ENCODE results near the gene LMX1B. TPM values are rescaled to one million over a fixed set of nuclear protein-coding genes. Genes with fewer than 3 reads are reported as not detected.

Gene LMX1B
- total RNA-seq, 1 experiment from 2014 or later, result 0.55 TPM

DNA sequence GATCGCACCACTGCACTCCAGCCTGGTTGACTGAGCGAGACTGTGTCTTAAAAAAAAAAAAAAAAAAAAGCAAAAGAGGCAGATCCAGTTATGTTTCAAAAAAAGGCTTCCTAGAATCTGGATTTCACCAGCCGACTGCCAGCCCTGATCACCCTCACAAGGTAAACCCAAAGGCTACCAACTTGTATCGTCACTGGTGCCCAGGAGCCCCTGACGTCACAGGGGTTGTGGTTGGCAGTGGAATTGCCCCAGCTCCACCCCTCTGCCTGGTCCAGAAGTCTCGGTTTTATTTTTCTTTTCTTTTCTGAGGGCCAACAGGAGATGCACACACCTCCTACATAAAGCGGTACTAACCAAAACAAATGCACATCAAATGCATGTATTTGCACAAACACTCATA is 6.0 kb upstream of the LMX1B start:
- Histone ChIP-seq H3F3A (ENCODE audit: low read length, unreplicated experiment) (no peaks in the 10 kb centered on the region), H2AFZ (ENCODE audit: low read length) (no peak overlapping the region), H3K4me3 (ENCODE audit: low read length) (no peak overlapping the region), H3K27ac (ENCODE audit: low read length) (no peak overlapping the region), H3K9ac (ENCODE audit: low read length) (no peak overlapping the region), H3K36me3 (ENCODE audit: low read depth, low read length) (no peaks in the 10 kb centered on the region), H3K4me2 (ENCODE audit: low read length) (no peak overlapping the region), H3K4me1 (ENCODE audit: insufficient read depth, low read length) (0 out of 2 replicates have a peak, but pooled peaks cover 5% of the 10 kb centered on the region), H3K27me3 (ENCODE audit: low read length) (peaks cover 28% of the 10 kb centered on the region), H4K20me1 (ENCODE audit: low read length) (no peaks in the 10 kb centered on the region), H3K9me2 (replicated peaks; ENCODE audit: low read length) (no peaks in the 10 kb centered on the region), H3K9me3 (ENCODE audit: low read length) (no peaks in the 10 kb centered on the region), H3K79me2 (ENCODE audit: low read length) (no peaks in the 10 kb centered on the region)
- POLR2A ChIA-PET (ENCODE audit: unreplicated experiment), result no interaction called here
- CTCF ChIA-PET, result no interaction called here
- no TSS peak for BruUV-seq (replicated peaks)
- TF ChIP-seq, protein P1, sequence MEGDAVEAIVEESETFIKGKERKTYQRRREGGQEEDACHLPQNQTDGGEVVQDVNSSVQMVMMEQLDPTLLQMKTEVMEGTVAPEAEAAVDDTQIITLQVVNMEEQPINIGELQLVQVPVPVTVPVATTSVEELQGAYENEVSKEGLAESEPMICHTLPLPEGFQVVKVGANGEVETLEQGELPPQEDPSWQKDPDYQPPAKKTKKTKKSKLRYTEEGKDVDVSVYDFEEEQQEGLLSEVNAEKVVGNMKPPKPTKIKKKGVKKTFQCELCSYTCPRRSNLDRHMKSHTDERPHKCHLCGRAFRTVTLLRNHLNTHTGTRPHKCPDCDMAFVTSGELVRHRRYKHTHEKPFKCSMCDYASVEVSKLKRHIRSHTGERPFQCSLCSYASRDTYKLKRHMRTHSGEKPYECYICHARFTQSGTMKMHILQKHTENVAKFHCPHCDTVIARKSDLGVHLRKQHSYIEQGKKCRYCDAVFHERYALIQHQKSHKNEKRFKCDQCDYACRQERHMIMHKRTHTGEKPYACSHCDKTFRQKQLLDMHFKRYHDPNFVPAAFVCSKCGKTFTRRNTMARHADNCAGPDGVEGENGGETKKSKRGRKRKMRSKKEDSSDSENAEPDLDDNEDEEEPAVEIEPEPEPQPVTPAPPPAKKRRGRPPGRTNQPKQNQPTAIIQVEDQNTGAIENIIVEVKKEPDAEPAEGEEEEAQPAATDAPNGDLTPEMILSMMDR (conservative IDR thresholded peaks at IDR 0.05; ENCODE audit: low read depth, low read length), result no peak
- TF ChIP-seq EZH2phosphoT487 (IDR thresholded peaks at IDR 0.05; ENCODE audit: borderline replicate concordance, low read length) (no peak), EZH2 (IDR thresholded peaks at IDR 0.05; ENCODE audit: low read length, unreplicated experiment) (no peak)
- ATAC-seq (no peak), DNase-seq (no peak)
- intact Hi-C loops (cut with micrococcal nuclease), result no loop called here

DNA sequence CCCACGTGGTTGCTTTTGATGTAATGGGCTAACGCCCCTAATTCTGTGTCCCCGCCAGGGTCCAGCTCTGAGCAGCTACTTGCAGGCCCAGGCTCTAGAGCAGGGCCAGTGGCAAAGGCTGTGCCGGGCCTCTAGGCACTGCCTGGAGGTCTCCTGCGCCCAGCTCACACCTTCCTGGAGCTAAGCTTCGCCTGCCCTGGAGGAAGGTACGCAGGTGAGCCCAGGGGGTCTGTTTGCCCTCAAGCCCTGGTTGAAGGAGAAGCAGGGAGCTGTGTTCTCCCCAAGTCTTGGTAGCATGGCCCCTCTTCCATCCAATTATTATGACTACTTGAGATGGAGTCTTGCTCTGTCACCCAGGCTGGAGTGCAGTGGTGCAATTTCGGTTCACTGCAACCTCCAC is 5.2 kb upstream of the LMX1B start:
- no peaks in the 10 kb centered on the region for H3K36me3 ChIP-seq (ENCODE audit: low read depth, low read length)
- H3K9me3 ChIP-seq (ENCODE audit: low read length), result no peaks in the 10 kb centered on the region
- ATAC-seq (no peak), DNase-seq (no peak)
- no TSS peak for BruUV-seq (replicated peaks)
- H3K79me2 ChIP-seq (ENCODE audit: low read length), result no peaks in the 10 kb centered on the region
- no peaks in the 10 kb centered on the region for H4K20me1 ChIP-seq (ENCODE audit: low read length)
- TF ChIP-seq EZH2phosphoT487 (IDR thresholded peaks at IDR 0.05; ENCODE audit: borderline replicate concordance, low read length), result no peak
- TF ChIP-seq EZH2 (IDR thresholded peaks at IDR 0.05; ENCODE audit: low read length, unreplicated experiment), result no peak
- TF ChIP-seq, protein P1 (conservative IDR thresholded peaks at IDR 0.05; ENCODE audit: low read depth, low read length), result no peak
- H3K4me1 ChIP-seq (ENCODE audit: insufficient read depth, low read length), result 0 out of 2 replicates have a peak, but pooled peaks cover 5% of the 10 kb centered on the region
- H3K27me3 ChIP-seq (ENCODE audit: low read length), result peaks cover 35% of the 10 kb centered on the region
- H3K4me2 ChIP-seq (ENCODE audit: low read length), result no peak overlapping the region
- intact Hi-C loops (cut with micrococcal nuclease), result no loop called here
- ChIA-PET POLR2A (ENCODE audit: unreplicated experiment) (interaction anchor here (0.6 kb wide), 1 partner anchor 224 kb away, joined by 8 read pairs; no protein-coding TSS in a partner anchor), CTCF (no interaction called here)
- H3K9ac ChIP-seq (ENCODE audit: low read length), result no peak overlapping the region
- no peak overlapping the region for H3K4me3 ChIP-seq (ENCODE audit: low read length)
- no peak overlapping the region for H3K27ac ChIP-seq (ENCODE audit: low read length)
- no peaks in the 10 kb centered on the region for H3F3A ChIP-seq (ENCODE audit: low read length, unreplicated experiment)
- H2AFZ ChIP-seq (ENCODE audit: low read length), result no peak overlapping the region
- no peaks in the 10 kb centered on the region for H3K9me2 ChIP-seq (replicated peaks; ENCODE audit: low read length)

DNA sequence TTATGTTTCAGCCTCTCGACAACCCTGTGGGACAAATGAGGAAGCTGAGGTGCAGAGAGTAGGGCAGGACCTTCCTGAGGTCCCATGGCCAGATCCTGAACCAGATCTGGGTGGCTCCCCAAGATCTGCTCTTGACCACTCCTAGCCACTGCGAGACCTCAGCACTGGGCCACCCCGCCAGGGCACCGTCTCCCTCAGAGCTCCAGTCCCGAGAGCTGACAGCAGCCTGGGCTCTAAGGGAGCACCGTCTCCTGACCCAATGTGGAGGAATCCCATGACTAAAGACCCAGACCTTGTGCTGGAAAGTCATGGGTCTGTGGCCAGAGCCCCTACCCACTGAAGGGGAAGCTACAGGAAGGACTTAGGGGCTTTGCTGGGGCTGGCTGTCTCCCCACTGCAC is 4.5 kb upstream of the LMX1B start:
- H3K36me3 ChIP-seq (ENCODE audit: low read depth, low read length), result no peaks in the 10 kb centered on the region
- BruUV-seq (replicated peaks), result no TSS peak
- no peak overlapping the region for H3K9ac ChIP-seq (ENCODE audit: low read length)
- H3K27ac ChIP-seq (ENCODE audit: low read length), result no peak overlapping the region
- TF ChIP-seq EZH2phosphoT487 (IDR thresholded peaks at IDR 0.05; ENCODE audit: borderline replicate concordance, low read length) (no peak), EZH2 (IDR thresholded peaks at IDR 0.05; ENCODE audit: low read length, unreplicated experiment) (no peak)
- TF ChIP-seq, protein P1 (conservative IDR thresholded peaks at IDR 0.05; ENCODE audit: low read depth, low read length), result no peak
- no peak for DNase-seq
- no peak overlapping the region for H3K4me3 ChIP-seq (ENCODE audit: low read length)
- no peak overlapping the region for H2AFZ ChIP-seq (ENCODE audit: low read length)
- H4K20me1 ChIP-seq (ENCODE audit: low read length), result no peaks in the 10 kb centered on the region
- POLR2A ChIA-PET (ENCODE audit: unreplicated experiment), result interaction anchor here (0.6 kb wide), 1 partner anchor 223 kb away, joined by 8 read pairs; no protein-coding TSS in a partner anchor
- ATAC-seq, result no peak
- intact Hi-C loops (cut with micrococcal nuclease), result no loop called here
- no peaks in the 10 kb centered on the region for H3K79me2 ChIP-seq (ENCODE audit: low read length)
- CTCF ChIA-PET, result no interaction called here
- H3K9me2 ChIP-seq (replicated peaks; ENCODE audit: low read length), result no peaks in the 10 kb centered on the region
- H3K9me3 ChIP-seq (ENCODE audit: low read length), result no peaks in the 10 kb centered on the region
- H3F3A ChIP-seq (ENCODE audit: low read length, unreplicated experiment), result no peaks in the 10 kb centered on the region
- peaks cover 35% of the 10 kb centered on the region for H3K27me3 ChIP-seq (ENCODE audit: low read length)
- H3K4me2 ChIP-seq (ENCODE audit: low read length), result no peak overlapping the region
- 0 out of 2 replicates have a peak, but pooled peaks cover 5% of the 10 kb centered on the region for H3K4me1 ChIP-seq (ENCODE audit: insufficient read depth, low read length)
